ENCODE results near the gene SLC44A1. TPM values are rescaled to one million over a fixed set of nuclear protein-coding genes. Genes with fewer than 3 reads are reported as not detected.

SLC44A1 gene
- total and polyA plus RNA-seq, 10 of the 15 experiments (the other 5 are each of a cell fraction or from before 2014, with no cell fraction given) = 2.4 to 21.2 (median 12.4) TPM

- TF ChIP-seq SUPT20H (IDR thresholded peaks at IDR 0.05; ENCODE audit: borderline replicate concordance, control insufficient read depth, low read depth, low read length) (no peak), YBX1 (IDR thresholded peaks at IDR 0.05) (no peak), KAT2A (conservative IDR thresholded peaks at IDR 0.05; ENCODE audit: control insufficient read depth, low read depth, low read length) (no peak), LARP7 (IDR thresholded peaks at IDR 0.05) (peak; percentile 12; the same call in 1 of the 2 replicates), SREBF2 (IDR thresholded peaks at IDR 0.05; ENCODE audit: low read length) (no peak), IKZF1 (conservative IDR thresholded peaks at IDR 0.05) (peak; percentile 78), NFYB (IDR thresholded peaks at IDR 0.05; ENCODE audit: insufficient read depth, low read depth, low read length) (no peak), RAD21 (IDR thresholded peaks at IDR 0.05; ENCODE audit: insufficient read depth, low read depth, low read length) (peak; percentile 52; the same call in 1 of the 2 replicates), RFX5 (IDR thresholded peaks at IDR 0.05; ENCODE audit: low read depth, low read length) (no peak; the same call in 1 of the 2 replicates), TARDBP (IDR thresholded peaks at IDR 0.05; ENCODE audit: borderline replicate concordance) (no peak), TBL1XR1 (IDR thresholded peaks at IDR 0.05; ENCODE audit: low read depth, low read length) (no peak), RBBP5 (conservative IDR thresholded peaks at IDR 0.05) (0 out of 2 replicates have a peak, but pooled peaks have one; percentile 69), RELB (IDR thresholded peaks at IDR 0.05; ENCODE audit: low read depth) (no peak), POLR2A (IDR thresholded peaks at IDR 0.05; ENCODE audit: low read depth, low read length) (peak; percentile 81)
- TF ChIP-seq, protein P1, sequence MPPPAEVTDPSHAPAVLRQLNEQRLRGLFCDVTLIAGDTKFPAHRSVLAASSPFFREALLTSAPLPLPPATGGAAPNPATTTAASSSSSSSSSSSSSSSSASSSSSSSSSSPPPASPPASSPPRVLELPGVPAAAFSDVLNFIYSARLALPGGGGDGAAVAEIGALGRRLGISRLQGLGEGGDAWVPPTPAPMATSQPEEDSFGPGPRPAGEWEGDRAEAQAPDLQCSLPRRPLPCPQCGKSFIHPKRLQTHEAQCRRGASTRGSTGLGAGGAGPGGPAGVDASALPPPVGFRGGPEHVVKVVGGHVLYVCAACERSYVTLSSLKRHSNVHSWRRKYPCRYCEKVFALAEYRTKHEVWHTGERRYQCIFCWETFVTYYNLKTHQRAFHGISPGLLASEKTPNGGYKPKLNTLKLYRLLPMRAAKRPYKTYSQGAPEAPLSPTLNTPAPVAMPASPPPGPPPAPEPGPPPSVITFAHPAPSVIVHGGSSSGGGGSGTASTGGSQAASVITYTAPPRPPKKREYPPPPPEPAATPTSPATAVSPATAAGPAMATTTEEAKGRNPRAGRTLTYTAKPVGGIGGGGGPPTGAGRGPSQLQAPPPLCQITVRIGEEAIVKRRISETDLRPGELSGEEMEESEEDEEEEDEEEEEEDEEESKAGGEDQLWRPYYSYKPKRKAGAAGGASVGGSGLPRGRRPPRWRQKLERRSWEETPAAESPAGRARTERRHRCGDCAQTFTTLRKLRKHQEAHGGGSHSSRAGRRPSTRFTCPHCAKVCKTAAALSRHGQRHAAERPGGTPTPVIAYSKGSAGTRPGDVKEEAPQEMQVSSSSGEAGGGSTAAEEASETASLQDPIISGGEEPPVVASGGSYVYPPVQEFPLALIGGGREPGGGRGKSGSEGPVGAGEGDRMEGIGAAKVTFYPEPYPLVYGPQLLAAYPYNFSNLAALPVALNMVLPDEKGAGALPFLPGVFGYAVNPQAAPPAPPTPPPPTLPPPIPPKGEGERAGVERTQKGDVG (CRISPR knock-in tag; IDR thresholded peaks at IDR 0.05) = no peak
- TF ChIP-seq, protein P2, sequence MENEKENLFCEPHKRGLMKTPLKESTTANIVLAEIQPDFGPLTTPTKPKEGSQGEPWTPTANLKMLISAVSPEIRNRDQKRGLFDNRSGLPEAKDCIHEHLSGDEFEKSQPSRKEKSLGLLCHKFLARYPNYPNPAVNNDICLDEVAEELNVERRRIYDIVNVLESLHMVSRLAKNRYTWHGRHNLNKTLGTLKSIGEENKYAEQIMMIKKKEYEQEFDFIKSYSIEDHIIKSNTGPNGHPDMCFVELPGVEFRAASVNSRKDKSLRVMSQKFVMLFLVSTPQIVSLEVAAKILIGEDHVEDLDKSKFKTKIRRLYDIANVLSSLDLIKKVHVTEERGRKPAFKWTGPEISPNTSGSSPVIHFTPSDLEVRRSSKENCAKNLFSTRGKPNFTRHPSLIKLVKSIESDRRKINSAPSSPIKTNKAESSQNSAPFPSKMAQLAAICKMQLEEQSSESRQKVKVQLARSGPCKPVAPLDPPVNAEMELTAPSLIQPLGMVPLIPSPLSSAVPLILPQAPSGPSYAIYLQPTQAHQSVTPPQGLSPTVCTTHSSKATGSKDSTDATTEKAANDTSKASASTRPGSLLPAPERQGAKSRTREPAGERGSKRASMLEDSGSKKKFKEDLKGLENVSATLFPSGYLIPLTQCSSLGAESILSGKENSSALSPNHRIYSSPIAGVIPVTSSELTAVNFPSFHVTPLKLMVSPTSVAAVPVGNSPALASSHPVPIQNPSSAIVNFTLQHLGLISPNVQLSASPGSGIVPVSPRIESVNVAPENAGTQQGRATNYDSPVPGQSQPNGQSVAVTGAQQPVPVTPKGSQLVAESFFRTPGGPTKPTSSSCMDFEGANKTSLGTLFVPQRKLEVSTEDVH (IDR thresholded peaks at IDR 0.05; ENCODE audit: low read depth, partially characterized antibody) = no peak
- TF ChIP-seq, protein P3, sequence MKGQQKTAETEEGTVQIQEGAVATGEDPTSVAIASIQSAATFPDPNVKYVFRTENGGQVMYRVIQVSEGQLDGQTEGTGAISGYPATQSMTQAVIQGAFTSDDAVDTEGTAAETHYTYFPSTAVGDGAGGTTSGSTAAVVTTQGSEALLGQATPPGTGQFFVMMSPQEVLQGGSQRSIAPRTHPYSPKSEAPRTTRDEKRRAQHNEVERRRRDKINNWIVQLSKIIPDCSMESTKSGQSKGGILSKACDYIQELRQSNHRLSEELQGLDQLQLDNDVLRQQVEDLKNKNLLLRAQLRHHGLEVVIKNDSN (IDR thresholded peaks at IDR 0.05; ENCODE audit: borderline replicate concordance, extremely low read length, insufficient read depth, low read depth, low read length) = no peak
Observed at GRCh38 chr9:105447814-105448812, 203.7 kb downstream of the SLC44A1 start, which contains the start of gene FSD1L (continued).

Data from GM12878 (cell line).